ENCODE results near the gene SRC. TPM values are rescaled to one million over a fixed set of nuclear protein-coding genes. Genes with fewer than 3 reads are reported as not detected.
A peak's percentile ranks its signal among the peaks of the same experiment; 100 is the strongest.

The SRC gene
- total RNA-seq, 2 experiments from 2014 or later = 4.2 to 5.7 TPM

- Mint-ChIP-seq H3K4me3 (no peak overlapping the region), H3K27ac (no peak overlapping the region), H3K9me3 (ENCODE audit: low read depth) (no peaks in the 10 kb centered on the region), H3K36me3 (ENCODE audit: low read depth) (peaks cover 2% of the 10 kb centered on the region), H3K27me3 (no peaks in the 10 kb centered on the region), H3K4me1 (no peaks in the 10 kb centered on the region)
- intact Hi-C loops (cut with DNase I, micrococcal nuclease) = no loop called here
- DNase-seq (no peak), ATAC-seq (no peak)
- ChIA-PET CTCF (interaction anchor here (0.6 kb wide), 2 partner anchors 404 to 723 kb away, joined by 3 to 4 read pairs; no protein-coding TSS in a partner anchor), POLR2A (interaction anchor here (0.6 kb wide), 1 partner anchor 1360 kb away, joined by 5 read pairs; no protein-coding TSS in a partner anchor)
Observed at GRCh38 chr20:37360391-37361115, 14.6 kb downstream of the SRC start.

- ChIA-PET CTCF (no interaction called here), POLR2A (interaction anchor here (0.6 kb wide), 2 partner anchors 13 to 90 kb away, joined by 3 to 9 read pairs; no protein-coding TSS in a partner anchor)
- no peak overlapping the region for H3K4me3 Mint-ChIP-seq
- H3K4me1 Mint-ChIP-seq = peaks cover 1% of the 10 kb centered on the region
- no peaks in the 10 kb centered on the region for H3K9me3 Mint-ChIP-seq (ENCODE audit: low read depth)
- H3K27ac Mint-ChIP-seq = no peak overlapping the region
- no peaks in the 10 kb centered on the region for H3K27me3 Mint-ChIP-seq
- H3K36me3 Mint-ChIP-seq (ENCODE audit: low read depth) = peaks cover 2% of the 10 kb centered on the region
- no peak for ATAC-seq
- DNase-seq = no peak
- intact Hi-C loops (cut with DNase I, micrococcal nuclease) = no loop called here
Observed at GRCh38 chr20:37361336-37361735, 15.4 kb downstream of the SRC start.

DNA sequence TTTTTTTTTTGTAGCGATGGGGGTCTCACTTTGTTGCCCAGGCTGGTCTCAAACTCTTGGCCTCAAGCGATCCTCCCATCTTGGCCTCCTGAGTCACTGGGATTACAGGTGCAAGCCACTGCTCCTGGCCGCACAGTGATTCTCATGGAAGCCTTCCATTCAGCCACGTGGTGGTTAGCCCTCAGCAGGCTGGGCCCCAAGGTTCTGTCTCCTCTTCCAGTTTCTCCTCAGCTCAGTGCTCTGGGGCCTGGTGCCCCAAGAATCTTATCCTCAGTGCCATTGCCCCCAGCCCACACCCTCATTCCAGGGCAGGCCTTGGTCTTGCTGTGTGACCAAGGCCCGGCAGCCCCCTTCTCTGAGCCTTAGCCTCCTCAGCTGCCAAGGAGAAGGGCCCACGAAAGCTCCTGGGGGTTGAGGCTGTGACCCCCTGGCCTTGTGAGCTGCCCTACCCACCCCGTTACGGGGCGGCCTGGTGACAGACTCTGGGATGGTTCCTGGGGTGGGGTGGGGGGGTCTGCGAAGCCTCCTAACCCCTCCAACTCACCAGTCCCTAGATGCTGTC is 16.4 kb downstream of the SRC start:
- H3K27me3 Mint-ChIP-seq = no peaks in the 10 kb centered on the region
- H3K4me1 Mint-ChIP-seq = peaks cover 5% of the 10 kb centered on the region
- POLR2A ChIA-PET = interaction anchor here (0.6 kb wide), 2 partner anchors 14 to 91 kb away, joined by 3 to 9 read pairs; no protein-coding TSS in a partner anchor
- ATAC-seq (no peak), DNase-seq (no peak)
- no peaks in the 10 kb centered on the region for H3K9me3 Mint-ChIP-seq (ENCODE audit: low read depth)
- no peak overlapping the region for H3K4me3 Mint-ChIP-seq
- H3K27ac Mint-ChIP-seq = no peak overlapping the region
- peaks cover 4% of the 10 kb centered on the region for H3K36me3 Mint-ChIP-seq (ENCODE audit: low read depth)
- intact Hi-C loops (cut with DNase I, micrococcal nuclease) = no loop called here
- CTCF ChIA-PET = no interaction called here

GRCh38 chr20:37362821-37363220 is 16.9 kb downstream of the SRC start:
- no peak for ATAC-seq
- Mint-ChIP-seq H3K27me3 (no peaks in the 10 kb centered on the region), H3K27ac (no peak overlapping the region), H3K4me1 (peaks cover 5% of the 10 kb centered on the region), H3K9me3 (ENCODE audit: low read depth) (no peaks in the 10 kb centered on the region), H3K36me3 (ENCODE audit: low read depth) (peaks cover 4% of the 10 kb centered on the region), H3K4me3 (no peak overlapping the region)
- no peak for DNase-seq
- ChIA-PET CTCF (no interaction called here), POLR2A (no interaction called here)
- intact Hi-C loops (cut with DNase I, micrococcal nuclease) = no loop called here

- CTCF ChIA-PET = no interaction called here
- Mint-ChIP-seq H3K36me3 (ENCODE audit: low read depth) (peaks cover 4% of the 10 kb centered on the region), H3K27me3 (no peaks in the 10 kb centered on the region)
Observed at GRCh38 chr20:37363221-37364012, 17.5 kb downstream of the SRC start.

GRCh38 chr20:37364013-37364926 is 18.3 kb downstream of the SRC start:
- ATAC-seq (no peak), DNase-seq (no peak)
- Mint-ChIP-seq H3K4me1 (peaks cover 5% of the 10 kb centered on the region), H3K27ac (no peak overlapping the region), H3K27me3 (no peaks in the 10 kb centered on the region), H3K4me3 (no peak overlapping the region), H3K36me3 (ENCODE audit: low read depth) (peaks cover 4% of the 10 kb centered on the region), H3K9me3 (ENCODE audit: low read depth) (no peaks in the 10 kb centered on the region)
- intact Hi-C loops (cut with DNase I, micrococcal nuclease) = no loop called here
- POLR2A ChIA-PET = no interaction called here
- CTCF ChIA-PET = interaction anchor here (0.6 to 0.9 kb wide), 2 partner anchors 8 to 11 kb away, joined by 3 to 4 read pairs; no protein-coding TSS in a partner anchor

More at GRCh38 chr20:37363221-37364012, 17.5 kb downstream of the SRC start:
- intact Hi-C loops (cut with DNase I, micrococcal nuclease) = no loop called here
- DNase-seq (no peak), ATAC-seq (no peak)
- Mint-ChIP-seq H3K4me1 (peaks cover 5% of the 10 kb centered on the region), H3K4me3 (no peak overlapping the region), H3K9me3 (ENCODE audit: low read depth) (no peaks in the 10 kb centered on the region), H3K27ac (no peak overlapping the region)
- POLR2A ChIA-PET = no interaction called here

DNA sequence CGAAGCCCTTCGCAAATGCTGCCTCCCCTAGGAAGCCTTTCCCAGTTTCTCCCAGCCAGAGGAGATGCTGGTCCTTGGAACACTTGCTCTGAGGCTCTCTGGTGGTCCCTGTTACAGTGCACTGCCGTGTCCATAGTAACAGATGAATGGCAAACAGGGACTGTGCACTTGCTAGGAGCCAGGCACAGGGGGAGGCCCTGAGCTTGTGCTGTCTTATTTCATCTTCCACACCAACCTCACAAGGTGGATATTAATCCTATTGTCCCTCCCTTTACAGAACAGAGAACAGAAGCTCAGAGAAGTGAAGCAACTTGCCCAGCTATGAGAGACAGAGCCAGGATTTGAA is 19.0 kb downstream of the SRC start:
- POLR2A ChIA-PET = no interaction called here
- H3K27ac Mint-ChIP-seq = no peak overlapping the region
- intact Hi-C loops (cut with DNase I, micrococcal nuclease) = no loop called here

GRCh38 chr20:37365760-37366638 is 20.1 kb downstream of the SRC start:
- intact Hi-C loops (cut with DNase I, micrococcal nuclease) = no loop called here
- ChIA-PET CTCF (interaction anchor here (0.6 kb wide), 1 partner anchor 31 kb away, joined by 3 read pairs; no protein-coding TSS in a partner anchor), POLR2A (no interaction called here)
- Mint-ChIP-seq H3K27ac (peak overlapping the region; percentile 33), H3K27me3 (no peaks in the 10 kb centered on the region), H3K36me3 (ENCODE audit: low read depth) (peaks cover 4% of the 10 kb centered on the region), H3K4me1 (peaks cover 5% of the 10 kb centered on the region), H3K4me3 (no peak overlapping the region), H3K9me3 (ENCODE audit: low read depth) (no peaks in the 10 kb centered on the region)
- DNase-seq (no peak), ATAC-seq (no peak)

More for the DNA sequence above, 19.0 kb downstream of the SRC start:
- no peak overlapping the region for H3K4me3 Mint-ChIP-seq
- H3K9me3 Mint-ChIP-seq (ENCODE audit: low read depth) = no peaks in the 10 kb centered on the region
- CTCF ChIA-PET = interaction anchor here (0.9 kb wide), 1 partner anchor 10 kb away, joined by 4 read pairs; no protein-coding TSS in a partner anchor
- ATAC-seq = no peak
- DNase-seq = no peak
- peaks cover 5% of the 10 kb centered on the region for H3K4me1 Mint-ChIP-seq
- peaks cover 4% of the 10 kb centered on the region for H3K36me3 Mint-ChIP-seq (ENCODE audit: low read depth)
- no peaks in the 10 kb centered on the region for H3K27me3 Mint-ChIP-seq

DNA sequence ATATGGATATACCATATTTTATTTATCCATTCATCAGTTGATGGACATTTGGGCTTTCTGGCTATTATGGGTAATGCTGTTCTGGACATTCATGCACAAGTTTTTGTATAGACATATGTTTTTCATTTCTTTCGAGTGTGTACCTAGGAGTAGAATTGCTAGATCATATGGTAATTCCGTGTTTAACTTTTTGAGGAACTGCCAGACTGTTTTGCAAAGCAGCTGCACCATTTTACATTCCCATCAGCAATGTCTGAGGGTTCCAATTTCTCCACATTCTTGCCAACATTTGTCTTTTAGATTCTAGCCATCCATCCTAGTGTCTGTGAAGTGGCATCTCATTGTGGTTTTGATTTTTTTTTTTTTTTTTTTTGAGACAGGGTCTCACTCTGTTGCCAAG is 20.8 kb downstream of the SRC start:
- ATAC-seq (no peak), DNase-seq (no peak)
- H3K9me3 Mint-ChIP-seq (ENCODE audit: low read depth) = no peaks in the 10 kb centered on the region
- intact Hi-C loops (cut with DNase I, micrococcal nuclease) = no loop called here
- ChIA-PET POLR2A (no interaction called here), CTCF (no interaction called here)
- H3K27ac Mint-ChIP-seq = no peak overlapping the region
- no peak overlapping the region for H3K4me3 Mint-ChIP-seq
- H3K4me1 Mint-ChIP-seq = peaks cover 5% of the 10 kb centered on the region
- no peaks in the 10 kb centered on the region for H3K27me3 Mint-ChIP-seq
- peaks cover 4% of the 10 kb centered on the region for H3K36me3 Mint-ChIP-seq (ENCODE audit: low read depth)

DNA sequence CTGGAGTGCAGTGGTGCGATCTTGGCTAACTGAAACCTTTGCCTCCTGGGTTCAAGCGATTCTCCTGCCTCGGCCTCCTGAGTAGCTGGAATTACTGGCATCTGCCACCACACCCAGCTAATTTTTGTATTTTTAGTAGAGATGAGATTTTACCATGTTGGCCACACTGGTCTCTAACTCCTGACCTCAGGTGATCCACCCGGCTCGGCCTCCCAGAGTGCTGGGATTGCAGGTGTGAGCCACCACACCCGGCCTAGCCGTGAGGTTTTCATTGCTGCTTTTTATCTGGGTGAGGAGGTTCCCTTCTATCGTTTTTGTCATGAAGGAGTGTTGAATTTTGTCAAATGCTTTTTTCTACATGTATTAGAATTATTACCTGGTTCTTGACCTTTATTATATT is 23.9 kb downstream of the SRC start:
- no peak overlapping the region for H3K4me3 Mint-ChIP-seq
- no peak for DNase-seq
- POLR2A ChIA-PET = no interaction called here
- no peak overlapping the region for H3K27ac Mint-ChIP-seq
- H3K36me3 Mint-ChIP-seq (ENCODE audit: low read depth) = peaks cover 4% of the 10 kb centered on the region
- peaks cover 5% of the 10 kb centered on the region for H3K4me1 Mint-ChIP-seq
- no peaks in the 10 kb centered on the region for H3K27me3 Mint-ChIP-seq
- no peak for ATAC-seq
- no peaks in the 10 kb centered on the region for H3K9me3 Mint-ChIP-seq (ENCODE audit: low read depth)
- intact Hi-C loops (cut with DNase I, micrococcal nuclease) = no loop called here
- CTCF ChIA-PET = interaction anchor here (0.7 to 0.8 kb wide), 3 partner anchors 165 to 1487 kb away, joined by 3 to 4 read pairs (median 3); no protein-coding TSS in a partner anchor
